GM19351 (cell line): Measurements from ENCODE around the gene ARMCX2.
"Not testable (repeated sequence)": the region's sequence is repeated elsewhere in the genome, so short reads cannot be mapped to it uniquely, and the experiment has no call there.

ENCODE experiments used
- ATAC-seq: cut with Tn5 transposase; IDR thresholded peaks from one replicate; pipeline ENCODE4 v1.9.1; 2021; ENCODE audit warnings: mild to moderate bottlenecking, moderate library complexity; ENCODE audit not compliant: unreplicated experiment

The ARMCX2 gene

DNA sequence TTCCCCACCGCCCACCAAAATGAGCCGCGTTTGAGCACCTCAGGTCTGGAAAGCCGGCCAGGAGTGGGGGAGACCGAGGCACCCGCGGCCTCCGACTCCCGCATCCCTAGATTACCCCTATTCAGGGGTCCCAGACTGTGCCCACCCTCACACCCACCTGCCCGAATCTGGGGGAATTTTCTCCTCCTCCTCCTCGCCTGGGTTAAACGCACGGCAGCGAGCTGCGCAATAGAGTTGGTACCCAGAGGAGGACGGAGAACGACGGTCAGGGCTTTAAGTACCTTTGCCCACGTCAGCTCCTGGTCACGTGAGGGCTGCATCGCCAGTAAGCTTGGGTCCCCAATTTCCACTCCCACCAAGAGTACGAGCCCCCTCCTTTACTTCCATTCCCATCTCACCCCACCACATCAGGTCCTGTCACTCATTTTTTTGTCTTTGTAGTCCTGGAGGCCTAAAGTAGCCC lies at the start of gene ARMCX2:
ARMCX2 (minus strand) TSS at position 250 of the 463 bp plus-strand sequence. CDS start 2,262 bp downstream, outside the sequence.
- peak; percentile 73 for ATAC-seq

DNA sequence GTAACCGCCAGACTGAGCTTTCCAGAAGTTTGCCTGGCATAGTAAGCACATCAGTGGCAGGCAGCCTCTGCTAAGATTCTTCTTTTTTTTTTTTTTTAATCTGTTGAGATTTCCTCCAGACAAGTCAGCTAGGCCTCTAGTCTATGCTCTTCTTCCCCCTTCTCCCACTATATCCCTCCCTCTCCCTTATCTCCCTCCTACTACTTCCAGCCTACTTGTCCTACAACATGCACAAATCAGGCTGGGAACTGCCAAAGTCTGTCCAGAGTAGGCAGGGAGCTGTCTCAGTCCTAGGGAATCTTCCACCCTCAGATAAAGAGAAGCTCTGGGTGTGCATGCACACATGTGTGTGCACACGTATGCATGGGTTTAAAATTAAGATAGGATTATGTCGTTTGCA lies 49.7 kb upstream of the ARMCX2 start:
- no peak for ATAC-seq

DNA sequence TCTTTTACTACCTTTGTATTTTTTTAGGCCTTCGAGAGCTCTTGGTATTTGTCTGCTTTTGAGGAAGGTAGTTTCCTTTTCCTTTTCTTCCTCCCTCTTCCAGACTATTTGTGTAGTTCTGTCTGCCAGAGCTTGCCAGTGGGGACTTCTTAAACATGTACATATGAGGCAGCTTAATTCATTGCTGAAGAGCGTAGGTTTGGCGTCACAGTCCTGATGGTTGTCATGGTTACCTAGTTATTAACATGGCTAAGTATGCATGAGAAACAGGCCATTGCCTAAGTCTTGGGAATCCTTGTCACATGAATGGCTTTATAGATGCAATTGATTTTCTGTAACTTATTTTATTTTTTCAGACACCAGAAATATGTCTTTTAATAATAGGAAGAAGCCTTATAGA lies 48.5 kb upstream of the ARMCX2 start:
- no peak for ATAC-seq

DNA sequence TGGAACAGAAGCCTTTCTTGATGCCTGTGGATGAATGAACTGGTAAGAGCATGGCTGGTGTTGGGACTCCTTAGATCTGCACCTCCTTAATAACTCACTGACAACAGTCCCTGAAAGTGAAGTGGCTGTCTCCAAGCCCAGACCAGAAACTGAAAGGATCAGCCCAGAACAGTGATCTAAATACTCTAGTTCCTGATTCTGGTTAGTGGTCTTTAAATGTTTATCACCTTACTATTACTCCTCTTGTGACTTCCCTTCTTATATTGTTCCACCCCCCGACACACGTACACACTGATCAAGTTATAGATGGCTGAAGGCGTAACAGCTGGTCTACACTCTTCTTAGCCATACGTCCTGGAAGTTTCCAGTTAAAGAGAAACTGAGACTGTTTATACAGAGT lies 33.8 kb upstream of the ARMCX2 start:
- ATAC-seq, result peak; percentile 81

DNA sequence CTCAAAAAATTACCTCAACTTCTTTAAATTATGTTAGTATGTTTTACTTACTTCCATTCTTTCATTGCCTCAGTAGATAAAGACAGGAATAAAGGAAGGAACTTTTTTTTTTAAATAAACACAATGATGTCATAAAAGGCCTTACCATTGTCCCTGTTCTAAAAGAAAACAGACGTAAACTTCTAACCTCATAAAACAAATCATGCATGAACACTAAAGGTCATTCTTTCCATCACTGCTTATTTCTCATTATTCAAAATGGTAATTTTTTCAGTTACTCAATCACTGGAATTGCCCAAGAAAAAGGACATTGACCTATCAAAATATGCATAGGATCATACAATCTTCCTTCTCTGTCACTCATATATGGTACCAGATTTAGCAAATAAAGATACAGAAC lies 32.2 kb upstream of the ARMCX2 start:
- no peak for ATAC-seq

- no peak for ATAC-seq
These were observed 26.9 kb upstream of the ARMCX2 start for GRCh38 chrX:101686574-101686973.

GRCh38 chrX:101685923-101686322 lies 26.3 kb upstream of the ARMCX2 start:
- ATAC-seq, result no peak

- ATAC-seq, result no peak
These were observed 23.1 kb upstream of the ARMCX2 start for GRCh38 chrX:101682723-101683122.

- ATAC-seq, result peak; percentile 95
These were observed 17.4 kb upstream of the ARMCX2 start for GRCh38 chrX:101677028-101677427.

GRCh38 chrX:101676571-101676970 lies 16.9 kb upstream of the ARMCX2 start:
- ATAC-seq, result peak; percentile 23

DNA sequence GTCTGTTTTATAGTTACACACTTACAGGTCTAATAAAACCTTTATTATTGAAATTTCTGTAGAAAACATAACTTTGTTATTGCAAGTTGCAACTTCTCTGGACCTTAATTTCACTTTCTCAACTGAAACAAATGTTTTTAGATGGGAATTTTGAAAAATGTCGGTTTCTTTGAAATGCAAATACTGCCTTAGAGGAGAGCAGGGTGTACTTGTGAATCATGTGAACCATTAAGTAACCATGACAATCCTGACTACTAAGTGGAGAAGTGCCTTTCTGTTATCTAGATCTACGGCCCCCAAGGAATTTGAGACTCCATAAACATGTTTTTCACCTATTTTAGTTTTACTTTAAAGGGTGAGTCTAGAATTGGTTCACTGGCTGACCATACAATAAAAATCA lies 8.5 kb upstream of the ARMCX2 start:
- no peak for ATAC-seq

GRCh38 chrX:101658661-101659491 lies 774 bp downstream of the ARMCX2 start:
- peak; percentile 65 for ATAC-seq

DNA sequence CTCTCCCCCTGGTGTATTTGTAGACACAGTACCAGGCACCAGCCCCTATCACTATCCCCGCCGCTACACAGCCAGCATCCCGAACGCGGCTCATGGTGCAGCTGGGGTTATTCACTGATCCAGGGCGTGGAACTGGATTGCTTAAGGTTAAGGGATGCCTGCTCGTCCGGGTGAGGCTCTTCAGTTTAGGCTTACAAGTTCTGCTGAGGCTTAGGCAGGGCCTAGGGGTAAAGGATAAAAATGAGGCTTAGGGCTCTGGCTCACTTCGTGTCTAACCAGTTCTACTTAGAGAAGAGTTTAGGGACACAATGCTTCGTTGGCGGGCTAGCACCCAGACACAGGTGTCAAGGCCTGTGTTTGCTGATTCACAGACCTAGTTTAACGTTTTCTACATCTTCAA lies 2.2 kb downstream of the ARMCX2 start:
- no peak for ATAC-seq

DNA sequence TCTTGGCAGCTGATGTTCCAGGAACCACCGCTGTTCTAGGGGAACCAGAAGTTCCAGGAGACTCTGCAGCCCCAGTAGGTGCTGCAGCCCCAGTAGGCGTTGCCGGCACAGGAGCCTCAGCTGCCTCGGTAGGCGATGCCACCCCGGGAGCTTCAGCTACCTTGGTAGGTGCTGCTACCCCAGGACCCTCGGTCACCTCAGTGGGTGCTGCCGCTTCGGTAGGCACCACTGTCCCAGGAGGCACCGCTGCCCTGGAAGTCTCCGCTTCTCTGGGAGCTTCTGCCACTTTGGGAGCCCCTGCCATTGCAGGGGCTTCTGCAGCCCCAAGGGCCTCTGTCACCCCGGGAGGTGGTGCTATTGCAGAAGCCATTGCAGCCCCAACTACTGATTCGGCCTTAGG lies 2.8 kb downstream of the ARMCX2 start:
- no peak for ATAC-seq

- no peak for ATAC-seq
These were observed 4.1 kb downstream of the ARMCX2 start for GRCh38 chrX:101655534-101655933.

GRCh38 chrX:101647716-101648115 lies 11.9 kb downstream of the ARMCX2 start:
- ATAC-seq, result not testable (repeated sequence)

DNA sequence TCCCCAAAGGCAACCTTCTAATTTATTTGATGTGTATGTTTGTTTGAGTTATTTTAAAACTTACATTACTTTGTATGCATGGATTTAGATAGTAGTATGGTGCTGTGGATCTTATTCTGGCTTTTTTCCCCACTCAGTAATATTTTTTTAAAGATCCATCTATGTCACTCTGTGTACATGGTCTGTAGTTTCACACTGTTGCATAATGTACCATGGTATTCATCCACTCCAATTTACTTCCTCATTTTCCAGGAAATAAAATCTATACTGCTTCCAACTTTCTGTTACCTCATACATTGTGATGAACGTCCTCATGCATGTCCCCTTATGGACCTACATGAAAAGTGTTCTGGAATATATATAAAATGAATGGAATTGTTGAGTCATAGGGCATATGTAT lies 17.6 kb downstream of the ARMCX2 start:
- ATAC-seq, result no peak

DNA sequence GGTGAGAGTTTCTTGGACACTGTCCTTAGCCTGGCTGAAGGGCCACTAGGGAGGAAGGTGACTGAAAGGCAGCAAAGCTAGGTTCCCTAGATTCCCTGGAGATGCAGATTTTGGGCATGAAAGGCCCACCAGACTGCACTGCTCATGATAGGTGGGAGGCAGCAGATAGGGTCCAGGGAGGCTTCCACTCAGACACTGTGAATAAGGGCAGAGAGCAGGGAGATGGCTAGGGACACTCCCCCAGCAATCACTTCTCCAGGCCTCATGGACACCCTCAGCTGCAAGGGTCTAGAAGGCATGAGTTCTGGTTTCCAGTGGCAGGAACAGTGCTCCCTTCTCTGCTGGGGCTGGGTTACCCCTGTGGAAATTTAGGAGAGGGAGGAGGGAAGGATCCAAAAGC lies 20.1 kb downstream of the ARMCX2 start:
- ATAC-seq, result no peak

- ATAC-seq, result no peak
These were observed 40.3 kb downstream of the ARMCX2 start for GRCh38 chrX:101619364-101619763.

DNA sequence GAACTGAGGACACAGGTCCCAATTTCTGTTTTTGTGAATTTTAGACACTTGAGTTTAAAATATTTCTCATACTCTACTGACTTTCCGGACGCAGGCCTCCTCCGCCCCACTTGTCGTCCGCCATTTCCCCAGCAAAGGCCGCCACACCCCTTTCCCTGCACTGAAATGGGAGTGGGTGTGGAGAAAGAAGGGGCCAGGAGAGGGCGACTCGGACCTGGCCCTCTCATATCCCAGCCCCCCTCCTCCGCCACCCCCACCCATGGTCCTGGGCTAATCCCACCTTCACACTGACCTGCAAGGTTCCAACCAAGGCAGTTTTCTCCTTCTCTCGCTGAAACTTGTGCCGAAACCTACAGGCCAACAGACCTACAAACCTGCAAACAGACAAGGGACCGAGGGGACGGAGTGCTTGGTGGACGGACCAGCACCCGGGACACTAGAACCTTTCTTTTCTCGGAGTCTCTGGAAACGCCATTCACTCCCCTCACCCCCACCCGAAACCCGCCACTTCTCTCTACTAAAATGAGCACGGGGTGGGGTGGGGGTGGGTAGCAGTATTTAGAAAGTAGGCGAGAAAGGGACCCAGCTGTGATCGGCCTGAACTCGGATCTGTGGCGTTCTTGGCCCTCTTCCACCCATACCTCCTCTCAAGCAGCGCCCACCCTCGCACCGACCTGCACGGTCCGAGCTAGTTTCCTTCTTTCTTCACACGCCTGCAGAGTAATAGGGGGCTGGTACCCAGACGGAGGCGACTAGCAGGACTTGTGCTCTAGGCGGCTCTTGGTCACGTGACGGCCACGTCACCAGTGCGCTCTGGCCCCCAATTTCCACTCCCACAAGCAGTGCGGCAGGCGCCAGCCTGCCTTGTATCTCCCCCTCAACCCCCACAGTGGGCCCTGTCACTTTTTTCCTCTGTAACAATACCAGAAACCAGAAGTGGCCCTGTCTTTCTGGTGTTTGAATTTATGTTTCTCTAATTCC lies 42.1 kb downstream of the ARMCX2 start, which contains the start of gene ARMCX6:
ARMCX6 (minus strand) TSS at position 790 of the 981 bp plus-strand sequence. CDS start 1,380 bp downstream, outside the sequence.
- ATAC-seq, result peak; percentile 88

- ATAC-seq, result no peak
These were observed 53.9 kb downstream of the ARMCX2 start for GRCh38 chrX:101605728-101606127.
